Measurements from ENCODE around the gene LIFR.

- TF ChIP-seq POLR2A (IDR thresholded peaks at IDR 0.05) (no peak), CTCF (IDR thresholded peaks at IDR 0.05) (no peak)
These were observed 34.5 kb upstream of the LIFR start for GRCh38 chr5:38590838-38591522.
